Myocyte (in vitro differentiated cells): Measurements from ENCODE around the gene GRAMD1B. TPM values are rescaled to one million over a fixed set of nuclear protein-coding genes. Genes with fewer than 3 reads are reported as not detected.

ENCODE experiments used
- DNase-seq: peaks from one replicate; pipeline ENCODE4 v3.0.0-alpha.2; 2012; ENCODE audit warnings: low read depth
- total RNA-seq: library from RNA; depleted of rRNA; stranded (reverse); fragments of >200 nt; gene quantifications from 2 replicates; pipeline ENCODE4 v1.2.3, GENCODE V29; 2014

The GRAMD1B gene
- total RNA-seq, 1 donor from 2014 or later = 27.3 TPM

DNA sequence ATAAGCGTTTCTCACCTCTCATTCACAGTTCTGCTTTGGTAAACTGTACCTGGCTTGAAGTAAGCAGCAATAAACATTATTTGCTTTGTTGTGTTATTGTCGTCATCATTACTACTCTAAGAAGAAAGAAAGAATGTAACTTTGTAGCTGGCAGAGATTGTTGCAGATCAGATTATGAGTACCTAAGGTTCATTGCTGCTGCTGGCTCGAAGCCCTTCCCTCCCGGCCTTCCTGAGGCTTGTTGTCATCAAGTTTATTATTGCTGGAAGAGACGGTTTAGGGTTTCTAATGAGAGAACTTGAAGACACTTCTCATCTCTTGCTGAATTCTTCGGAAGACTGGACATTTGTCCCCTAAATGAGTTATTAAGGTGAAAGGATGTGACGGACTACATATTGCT is 101.3 kb downstream of the GRAMD1B start:
- DNase-seq = no peak

DNA sequence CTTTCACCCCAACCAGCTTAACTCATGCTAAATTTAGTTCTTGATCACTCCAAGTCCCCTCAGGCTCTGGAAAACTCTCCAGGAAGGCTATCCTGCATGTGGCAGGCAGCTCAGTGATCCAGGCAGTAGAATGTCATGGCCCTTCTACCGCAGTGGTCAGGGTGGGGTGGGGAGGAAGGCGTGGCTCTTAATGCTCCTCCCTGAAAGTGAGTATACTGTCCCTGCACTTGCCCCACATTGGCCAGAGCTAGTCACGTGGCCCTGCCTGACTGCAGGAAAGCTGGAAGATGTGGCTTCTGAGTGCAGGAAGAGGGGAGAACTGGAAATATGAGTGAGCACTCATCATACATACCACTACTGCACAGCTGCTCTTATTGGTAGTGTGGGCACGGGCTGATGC is 102.1 kb downstream of the GRAMD1B start:
- DNase-seq = peak; percentile 62

DNA sequence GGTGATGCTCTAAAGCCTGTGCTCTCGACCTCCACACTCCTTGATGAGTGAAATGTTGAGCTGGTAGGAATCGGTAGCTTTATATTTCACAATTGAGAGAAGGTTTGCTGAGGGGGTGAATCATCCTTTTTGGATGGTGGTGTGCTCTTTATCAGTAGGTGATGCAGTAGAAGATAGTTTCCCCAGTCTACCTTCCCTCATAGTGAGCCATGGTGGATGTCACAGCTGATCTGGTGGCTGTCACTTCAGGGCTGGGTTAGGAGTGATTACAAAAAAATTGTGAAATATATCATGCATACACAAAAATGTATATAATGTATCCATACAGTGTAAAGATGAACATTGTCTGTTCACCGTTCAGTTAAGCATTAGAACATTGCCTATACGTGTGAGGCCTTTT is 105.3 kb downstream of the GRAMD1B start:
- DNase-seq = no peak

DNA sequence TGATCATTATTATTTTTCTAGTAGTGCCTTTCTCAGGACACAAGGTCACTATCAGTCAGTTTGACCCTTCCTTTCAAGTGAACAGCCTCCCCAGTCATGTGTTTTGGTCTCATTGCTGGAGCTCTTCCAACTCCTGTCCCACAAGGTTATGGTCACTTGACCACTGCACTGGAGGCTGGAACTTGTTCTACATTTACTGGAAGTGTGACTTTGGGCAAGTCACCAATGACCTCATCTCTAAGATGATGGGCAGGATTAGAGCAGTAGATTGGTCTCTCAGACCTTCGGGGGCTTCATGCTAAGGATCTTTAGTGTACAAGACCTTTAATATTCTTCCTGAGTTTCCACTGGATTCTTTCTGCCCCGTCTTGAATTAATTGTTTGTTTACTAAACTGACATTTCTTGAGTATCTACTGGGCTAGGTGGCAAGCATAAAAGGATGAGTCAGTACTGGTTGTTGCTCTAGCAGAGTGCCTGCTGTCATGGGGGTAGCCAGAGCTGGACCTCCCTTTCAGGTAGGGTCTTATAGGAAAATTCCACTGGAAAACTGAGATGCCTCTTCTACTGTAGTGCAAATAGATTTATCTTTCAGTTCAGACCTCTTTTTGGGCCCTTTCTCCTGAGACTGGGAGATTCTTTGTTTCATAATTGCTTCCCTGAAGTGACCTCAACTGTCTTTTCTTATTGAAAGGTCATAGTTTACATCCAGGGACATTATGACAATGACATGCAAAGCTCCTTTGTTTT is 106.8 kb downstream of the GRAMD1B start:
- DNase-seq = peak; percentile 86

DNA sequence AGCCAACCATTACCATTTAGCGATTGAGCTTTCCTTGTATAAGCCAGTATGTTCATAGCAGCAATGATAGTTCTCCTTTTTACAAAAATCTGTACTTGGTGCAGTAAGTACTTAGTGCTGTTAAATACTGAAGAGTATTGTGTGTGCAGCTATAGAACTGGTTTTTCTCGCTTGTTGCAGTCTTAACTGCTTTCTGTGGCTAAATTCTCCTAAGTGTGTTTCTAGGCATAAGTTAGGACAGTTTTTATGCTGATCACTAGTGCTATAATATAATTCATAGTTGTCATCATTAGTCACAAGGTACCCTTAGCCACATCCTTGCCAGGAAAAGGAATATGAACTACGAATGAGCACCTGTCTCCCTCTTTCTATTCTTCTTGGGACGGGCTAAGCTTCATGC is 107.7 kb downstream of the GRAMD1B start:
- peak; percentile 15 for DNase-seq

DNA sequence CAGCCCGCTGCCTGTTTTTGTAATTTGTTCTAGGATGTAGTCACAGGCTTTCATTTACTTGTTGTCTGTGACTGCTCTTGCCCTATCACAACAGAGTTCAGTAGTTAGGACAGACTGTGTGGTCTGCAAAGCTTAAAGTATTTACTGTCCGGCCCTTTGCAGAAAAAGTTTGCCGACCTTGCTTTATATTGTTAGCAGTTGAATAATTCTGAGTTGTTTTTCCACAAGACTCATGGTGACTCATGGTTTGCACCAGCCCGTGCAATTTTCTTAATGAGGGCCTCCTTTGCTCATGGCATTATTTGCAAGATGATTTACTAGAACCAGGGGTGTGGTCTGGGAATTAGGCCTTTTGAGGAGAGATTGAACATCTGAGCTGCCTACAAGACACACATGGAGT is 113.7 kb downstream of the GRAMD1B start:
- DNase-seq = peak; percentile 23

DNA sequence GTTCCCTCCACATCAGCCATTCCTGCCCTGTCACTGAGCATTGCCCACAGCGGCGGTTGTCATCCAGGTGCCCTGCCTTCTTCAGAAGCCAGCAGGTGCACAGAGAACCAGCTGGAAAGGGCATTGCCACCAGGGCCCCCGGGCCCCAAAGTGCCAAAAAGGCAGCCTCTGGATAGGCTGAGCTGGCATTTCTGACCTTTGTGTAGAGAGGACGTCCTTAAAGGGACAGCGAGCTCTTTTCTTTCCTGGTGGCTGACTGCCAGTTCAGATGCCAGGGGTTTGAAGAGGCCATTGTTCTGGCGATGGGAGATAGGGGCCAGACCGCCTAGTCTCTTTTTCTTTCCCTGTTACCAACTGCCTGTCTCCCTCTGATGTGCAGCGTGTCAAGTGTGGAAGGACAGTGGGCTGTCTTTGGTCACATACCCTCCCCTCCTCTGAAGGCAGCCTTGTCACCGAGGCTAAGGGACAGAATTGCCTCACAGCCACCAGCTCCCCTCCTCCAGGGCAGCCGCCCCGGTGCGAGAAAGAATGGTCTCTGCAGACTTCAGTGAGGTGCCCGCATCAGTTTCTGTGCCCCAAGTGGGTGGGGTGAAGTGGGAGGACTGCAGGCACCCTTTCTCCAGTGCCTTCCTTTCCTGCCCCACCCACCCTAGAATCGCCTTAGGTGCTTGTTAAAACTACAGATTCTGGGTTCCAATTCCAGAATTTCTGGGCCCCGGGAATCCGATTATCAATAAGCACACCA is 114.7 kb downstream of the GRAMD1B start:
- no peak for DNase-seq

DNA sequence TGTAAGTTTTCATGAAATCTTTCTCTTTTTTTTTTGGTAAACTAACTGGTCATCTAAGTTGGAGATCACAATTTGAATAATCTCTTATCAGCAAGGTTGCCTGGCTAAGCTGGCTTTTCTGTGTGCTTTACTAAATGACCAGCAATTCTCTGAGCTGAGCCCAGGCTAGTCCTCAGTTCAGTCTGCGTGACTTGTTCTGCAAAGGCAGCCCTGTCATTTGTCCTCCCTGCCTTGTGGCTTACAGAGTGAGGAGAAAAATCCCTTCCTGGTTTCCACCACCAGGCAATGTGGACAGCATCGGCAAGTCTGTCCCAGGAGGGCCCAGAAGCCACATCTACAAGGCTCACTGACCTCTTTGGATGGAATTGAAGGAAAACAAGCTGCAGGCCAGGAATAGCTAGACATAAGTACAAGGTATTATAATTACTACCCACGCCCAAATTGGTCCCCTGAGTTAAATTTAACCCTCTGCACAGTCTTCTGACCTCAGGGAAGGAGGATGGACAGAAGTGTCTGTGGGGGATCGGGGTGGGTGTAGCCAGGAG is 115.7 kb downstream of the GRAMD1B start:
- DNase-seq = peak; percentile 46

DNA sequence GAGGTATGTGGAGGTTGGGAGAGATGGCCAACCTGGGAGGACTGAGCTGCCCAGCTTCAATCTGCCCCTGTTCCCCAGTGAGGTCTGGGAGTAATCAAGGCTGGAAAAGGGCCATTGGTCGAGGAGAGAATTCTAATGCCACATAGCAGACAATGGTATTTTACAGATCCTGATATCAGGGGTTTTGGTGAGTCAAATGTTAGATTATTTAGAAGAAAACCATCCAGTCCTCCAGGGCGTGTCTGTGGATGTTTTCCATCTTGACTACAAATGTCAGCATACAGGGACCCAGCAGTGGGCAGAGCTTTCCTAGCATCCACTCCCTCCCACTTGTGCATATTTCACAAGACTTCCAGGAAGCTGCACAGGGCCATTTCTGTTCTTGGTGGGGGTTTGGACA is 116.4 kb downstream of the GRAMD1B start:
- no peak for DNase-seq

DNA sequence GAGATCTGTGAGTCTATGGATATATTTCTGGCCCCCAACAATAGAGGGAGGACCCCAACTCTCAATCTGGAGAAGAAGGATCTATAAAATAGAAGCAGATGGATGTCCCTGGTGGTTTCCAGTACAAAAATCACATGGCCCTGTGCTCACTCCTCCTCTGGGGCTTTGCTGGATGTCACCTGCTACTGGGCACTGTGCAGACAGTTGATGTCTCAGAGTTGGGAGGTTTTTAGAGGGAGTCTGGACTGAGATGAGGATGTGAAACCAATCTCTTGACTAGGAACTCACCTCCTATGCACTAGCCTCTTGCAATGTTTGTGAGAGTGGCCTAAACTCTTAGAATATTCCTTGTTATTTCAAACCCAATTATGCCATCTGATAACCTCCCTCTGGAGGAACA is 117.1 kb downstream of the GRAMD1B start:
- no peak for DNase-seq

DNA sequence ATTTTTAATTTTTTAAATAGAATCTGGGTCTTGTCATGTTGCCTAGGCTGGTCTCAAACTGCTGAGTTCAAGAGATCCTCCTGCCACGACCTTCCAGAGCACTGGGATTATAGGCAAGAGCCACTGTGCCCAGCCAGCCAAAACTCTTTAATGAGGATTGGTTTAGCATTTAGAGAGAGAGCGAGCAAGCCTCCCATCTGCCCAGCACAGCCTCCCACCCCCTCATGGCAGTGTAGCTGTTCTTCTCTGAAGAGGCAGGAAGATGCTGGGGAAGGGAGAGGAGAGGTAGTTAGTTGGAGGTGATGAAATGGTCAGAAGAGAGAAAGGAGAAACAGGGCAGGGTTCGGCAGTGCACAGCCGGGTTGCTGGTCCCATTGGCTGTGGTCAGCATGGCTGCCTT is 118.7 kb downstream of the GRAMD1B start:
- no peak for DNase-seq

DNA sequence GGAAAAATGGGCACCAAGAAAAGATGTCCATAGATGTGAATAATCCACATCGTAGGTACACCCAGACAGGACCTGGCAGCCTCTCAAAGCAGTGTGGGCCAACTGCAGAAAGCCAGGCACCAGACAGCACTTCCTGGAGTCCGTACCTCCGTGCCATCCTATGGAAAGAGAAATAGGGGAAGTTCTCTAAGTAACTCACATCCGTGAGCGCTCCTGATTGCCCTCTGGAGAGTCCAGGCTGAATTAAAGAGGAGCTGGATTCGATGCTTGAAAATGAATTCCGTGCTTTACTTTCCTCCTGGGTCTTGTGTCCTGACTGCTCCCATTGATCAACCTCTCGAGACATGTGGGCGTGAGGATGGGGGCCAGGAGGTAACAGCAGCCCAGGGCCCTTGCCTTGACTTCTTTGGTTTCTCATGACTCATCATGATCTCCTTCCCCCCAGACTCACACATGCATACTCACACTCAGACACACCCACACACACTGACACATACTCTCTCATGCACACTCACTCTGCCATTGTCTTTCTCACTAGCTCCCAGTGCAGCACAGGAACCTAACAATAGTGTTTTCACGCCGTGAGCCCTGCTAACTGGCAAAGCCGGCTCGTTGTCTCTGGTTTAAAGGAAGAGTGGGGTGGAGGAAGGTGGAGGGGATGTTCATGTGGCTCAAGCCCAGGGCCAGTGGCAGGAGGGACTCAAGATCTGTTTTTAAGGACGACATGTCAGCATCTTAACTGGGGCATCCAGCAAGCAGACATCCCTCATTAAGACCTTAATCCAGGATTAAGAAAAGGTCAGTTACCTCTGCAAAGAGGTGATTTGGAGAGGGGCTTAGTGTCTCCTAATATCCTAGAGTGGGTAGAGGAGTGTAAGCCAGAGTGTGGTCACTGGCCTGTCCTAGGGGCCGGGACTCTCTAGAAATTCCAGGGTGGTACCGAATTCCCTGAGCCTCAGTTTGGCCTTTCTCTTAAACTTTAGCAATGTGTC is 120.2 kb downstream of the GRAMD1B start:
- no peak for DNase-seq

DNA sequence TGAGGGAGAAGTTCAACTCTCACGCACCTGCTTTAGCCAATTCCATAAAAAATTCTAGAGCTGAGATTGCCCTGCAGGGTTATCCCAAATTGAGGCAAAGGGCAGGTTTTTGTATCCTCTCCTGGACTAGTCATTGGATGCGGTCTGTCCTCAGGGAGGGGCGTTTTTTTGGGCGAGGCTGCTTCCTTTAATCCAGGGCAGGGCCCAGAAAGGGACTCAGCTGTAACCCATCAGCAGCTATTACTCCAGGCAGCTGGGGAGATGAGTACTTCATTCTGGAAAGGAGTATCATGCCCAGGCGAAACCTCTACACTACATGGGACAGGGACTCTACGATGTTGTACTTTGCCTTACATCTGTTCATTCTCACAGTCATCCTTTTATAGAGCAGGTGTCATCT is 121.0 kb downstream of the GRAMD1B start:
- DNase-seq = no peak

DNA sequence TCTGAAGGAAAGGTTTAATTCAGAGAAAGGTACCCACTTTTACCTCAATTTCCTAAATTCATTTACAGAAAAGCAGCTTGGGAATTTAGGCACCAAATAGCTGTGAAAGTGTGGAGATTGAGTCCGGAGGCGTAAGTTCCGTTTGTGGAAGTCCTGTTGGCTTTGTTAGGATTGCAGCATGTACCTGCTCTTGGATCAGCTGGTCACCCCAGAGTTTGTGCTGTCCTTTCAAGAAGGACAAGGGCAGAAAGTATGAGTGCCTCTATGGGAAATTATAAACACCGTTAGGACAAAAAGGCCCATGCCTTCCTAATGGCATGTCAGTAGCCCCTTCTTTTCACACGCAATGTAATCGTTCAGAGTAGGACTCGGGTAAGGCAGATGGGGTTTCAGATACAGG is 126.6 kb downstream of the GRAMD1B start:
- no peak for DNase-seq

DNA sequence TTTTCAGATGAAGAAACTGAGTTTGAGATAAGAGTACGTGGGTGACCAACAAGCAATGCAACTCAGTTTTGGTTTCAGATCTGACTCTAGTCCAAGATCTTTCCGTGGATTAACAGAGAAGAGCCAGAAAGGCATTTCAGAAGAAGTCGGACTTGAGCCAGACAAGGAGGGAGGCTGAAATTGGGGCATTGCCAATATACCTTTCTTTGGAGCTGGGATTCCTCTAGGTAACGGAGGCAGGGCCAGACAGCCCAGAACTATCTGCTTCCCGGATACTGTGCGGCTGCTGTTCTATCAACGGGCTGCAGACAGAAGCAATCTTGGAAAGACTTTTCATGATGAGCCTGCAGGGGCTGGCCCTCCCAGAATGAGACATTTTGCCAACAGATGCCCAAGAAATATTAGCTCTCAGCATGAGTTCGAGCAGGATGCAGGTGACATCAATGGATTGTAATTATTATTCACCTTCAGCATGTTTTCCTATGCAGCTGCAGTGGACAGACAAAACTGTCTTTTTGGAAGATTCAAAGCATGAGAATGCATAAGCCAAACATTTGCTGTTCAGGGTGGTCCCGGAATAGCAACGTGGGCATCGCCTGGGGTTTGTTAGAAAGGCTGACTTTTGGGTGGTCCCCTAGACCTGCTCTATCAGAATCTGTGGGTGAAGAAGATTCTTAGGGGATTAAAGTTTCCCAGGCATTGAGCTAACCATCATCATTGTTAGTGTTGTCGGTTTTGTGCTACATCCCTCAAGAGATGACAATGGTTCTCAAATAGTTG is 128.7 kb downstream of the GRAMD1B start:
- no peak for DNase-seq

DNA sequence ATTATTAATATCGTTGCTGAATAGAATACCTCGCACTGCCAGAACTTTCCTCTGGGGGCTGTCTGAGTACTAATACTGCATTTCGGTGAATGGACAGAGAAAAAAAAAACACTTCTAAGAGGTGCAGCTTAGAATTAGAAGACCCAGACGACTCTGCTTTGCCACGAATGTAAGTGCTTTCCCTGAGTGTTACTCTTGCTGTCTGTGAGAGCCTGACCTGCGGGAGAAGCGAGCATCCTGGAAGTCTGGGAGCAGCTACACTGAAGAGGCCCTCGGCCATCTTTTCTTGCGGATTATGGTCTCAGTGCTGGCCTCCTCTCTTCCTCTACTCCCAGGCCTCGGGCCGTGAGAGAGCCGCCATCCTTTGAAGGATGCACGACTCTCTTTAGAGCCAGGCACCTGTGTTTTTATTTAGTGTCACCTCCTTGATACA is 129.5 kb downstream of the GRAMD1B start:
- peak; percentile 24 for DNase-seq

DNA sequence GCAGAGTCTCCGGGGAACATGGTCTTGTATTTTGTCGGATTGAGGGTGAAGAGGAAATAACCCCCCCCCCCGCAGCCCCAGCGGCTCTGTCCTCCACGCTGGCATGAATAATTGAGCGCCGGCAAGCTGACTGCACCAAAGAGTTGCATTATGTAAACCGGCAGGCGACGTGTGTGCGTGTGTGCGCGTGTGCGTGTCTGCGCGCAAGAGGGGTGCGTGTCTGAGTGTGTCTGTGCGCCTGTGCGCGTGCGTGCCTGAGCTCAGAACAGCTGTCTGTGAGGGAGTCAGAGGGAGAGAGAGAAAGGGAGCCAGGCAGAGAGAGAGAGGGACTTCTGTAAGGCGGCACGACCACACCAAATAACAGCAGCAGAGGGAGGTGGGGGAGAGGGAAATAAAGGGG is 129.9 kb downstream of the GRAMD1B start:
- peak; percentile 87 for DNase-seq

DNA sequence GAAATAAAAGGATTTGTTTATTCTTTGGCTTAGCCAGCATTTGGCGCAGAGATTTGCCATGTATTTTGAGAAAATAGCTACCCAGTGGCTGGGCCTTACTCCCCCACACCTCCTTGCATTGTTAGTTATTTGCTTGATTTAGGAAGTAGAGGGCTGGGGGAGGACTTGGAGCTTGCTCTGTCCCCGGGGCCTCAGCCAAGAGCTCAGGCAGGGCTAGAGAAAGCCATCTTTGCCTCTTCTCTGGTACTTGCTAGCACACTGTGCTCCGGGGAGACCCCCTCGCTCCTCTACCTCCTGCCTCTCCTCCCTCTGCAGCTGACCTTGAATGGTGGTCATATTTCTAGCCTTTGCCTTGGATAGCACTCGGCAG is 131.3 kb downstream of the GRAMD1B start:
- DNase-seq = no peak

DNA sequence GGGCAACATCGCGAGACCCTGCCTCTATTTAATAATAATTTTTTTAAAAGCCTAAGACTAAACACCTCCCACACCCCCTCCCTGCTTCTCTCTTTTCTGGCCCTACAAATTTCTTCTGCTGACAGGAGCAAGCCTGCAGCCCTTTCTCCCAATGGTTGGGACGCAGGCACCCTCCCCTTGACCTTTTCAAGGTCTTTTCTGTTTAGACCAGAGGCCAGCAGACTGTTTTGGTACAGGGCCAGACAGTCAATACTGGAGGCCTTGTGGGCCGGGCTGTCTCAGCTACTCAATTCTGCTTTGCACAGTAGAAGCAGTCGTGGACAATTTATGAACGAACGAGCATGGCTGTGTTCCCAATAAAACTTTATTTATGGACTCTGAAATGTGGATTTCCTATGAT is 132.1 kb downstream of the GRAMD1B start:
- no peak for DNase-seq

DNA sequence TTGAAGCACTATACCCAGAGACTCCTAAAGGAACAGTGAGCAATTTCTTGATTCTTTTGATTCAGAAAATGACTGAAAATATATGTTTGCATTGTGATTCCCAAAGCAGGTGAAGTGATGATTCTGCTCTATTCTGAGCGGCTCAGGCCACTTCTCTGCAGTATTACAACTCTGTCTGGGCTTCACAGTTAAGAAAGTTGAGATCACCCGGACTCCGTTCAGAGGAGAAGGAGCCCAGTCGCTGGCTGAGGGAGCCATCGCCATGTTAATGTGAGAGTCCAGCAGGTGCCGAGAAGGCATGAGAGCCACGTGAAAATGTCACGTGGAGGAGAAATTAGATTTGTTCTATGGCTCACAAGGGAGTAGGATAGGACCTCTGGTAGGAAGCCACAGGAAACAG is 132.8 kb downstream of the GRAMD1B start:
- no peak for DNase-seq

DNA sequence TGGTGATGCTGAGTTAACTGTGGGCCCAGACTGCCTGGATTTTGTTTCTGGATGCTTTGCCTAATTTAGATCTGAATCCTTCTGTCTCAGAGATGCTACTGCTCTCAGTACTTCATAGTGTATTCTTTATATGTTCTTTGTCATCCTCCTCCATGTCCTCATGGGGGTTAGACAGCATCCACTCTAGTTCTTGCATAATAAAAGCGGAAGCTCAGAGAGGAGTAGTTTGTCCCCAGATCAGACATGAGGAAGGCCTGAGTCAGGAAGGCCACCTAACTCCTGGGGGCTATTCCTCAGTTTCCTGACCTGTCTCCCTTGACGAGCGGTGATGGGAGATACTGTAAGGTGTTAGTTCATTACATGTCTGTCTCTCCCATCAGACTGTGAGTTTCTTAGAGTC is 134.2 kb downstream of the GRAMD1B start:
- no peak for DNase-seq
